Fibroblast of pulmonary artery (primary cell): ENCODE data around the gene RNF167.

Source experiments
- DNase-seq: peaks from one replicate; pipeline ENCODE4 v3.0.0-alpha.2; 2010; ENCODE audit warnings: low read depth
- H3K4me3 ChIP-seq: replicated peaks from 2 replicates; pipeline ENCODE4 v1.5.1; 2011; ENCODE audit warnings: low read depth, mild to moderate bottlenecking, control low read depth, low read length, moderate library complexity
- CTCF ChIP-seq: IDR thresholded peaks from 2 replicates; pipeline ENCODE4 v1.5.1; 2011; ENCODE audit warnings: mild to moderate bottlenecking, control low read depth, low read length, inconsistent platforms; ENCODE audit errors: missing control alignments

RNF167 gene

GRCh38 chr17:4950746-4951204 is 10.7 kb downstream of the RNF167 start, which contains the start of gene ENO3:
Gene ENO3 (plus strand): TSS chr17:4951119. CDS start chr17:4951830, 711 bp downstream.
- DNase-seq, result no peak
- peak within 1 kb of the TSS; percentile 40 for H3K4me3 ChIP-seq
- TF ChIP-seq CTCF, result no peak

GRCh38 chr17:4951486-4951885 is 11.4 kb downstream of the RNF167 start:
- DNase-seq, result no peak
- TF ChIP-seq CTCF, result no peak
- H3K4me3 ChIP-seq, result no peak overlapping the region

DNA sequence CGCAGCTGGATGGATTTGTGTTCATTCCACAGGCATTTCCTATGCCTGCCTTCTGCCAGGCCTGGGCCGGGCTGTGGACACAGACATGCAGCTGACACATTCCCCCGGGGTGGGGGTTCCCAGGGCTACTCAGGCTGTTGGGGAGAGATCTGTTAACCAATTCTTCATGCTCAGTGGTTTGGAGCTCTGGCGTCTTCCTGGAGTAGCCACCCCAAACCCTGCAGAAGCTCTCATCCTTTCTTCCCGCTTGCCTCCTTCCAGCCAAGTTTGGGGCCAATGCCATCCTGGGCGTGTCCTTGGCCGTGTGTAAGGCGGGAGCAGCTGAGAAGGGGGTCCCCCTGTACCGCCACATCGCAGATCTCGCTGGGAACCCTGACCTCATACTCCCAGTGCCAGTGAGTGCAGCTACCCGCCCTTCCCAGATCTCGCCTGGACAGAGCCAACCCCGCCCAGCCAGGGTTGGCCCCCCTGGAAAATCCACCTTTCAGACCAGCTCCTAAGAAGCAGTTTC is 13.4 kb downstream of the RNF167 start:
- H3K4me3 ChIP-seq, result no peak overlapping the region
- peak; percentile 36 for DNase-seq
- no peak for TF ChIP-seq CTCF

GRCh38 chr17:4955091-4955490 is 15.0 kb downstream of the RNF167 start:
- DNase-seq, result no peak
- H3K4me3 ChIP-seq, result no peak overlapping the region
- TF ChIP-seq CTCF, result no peak

DNA sequence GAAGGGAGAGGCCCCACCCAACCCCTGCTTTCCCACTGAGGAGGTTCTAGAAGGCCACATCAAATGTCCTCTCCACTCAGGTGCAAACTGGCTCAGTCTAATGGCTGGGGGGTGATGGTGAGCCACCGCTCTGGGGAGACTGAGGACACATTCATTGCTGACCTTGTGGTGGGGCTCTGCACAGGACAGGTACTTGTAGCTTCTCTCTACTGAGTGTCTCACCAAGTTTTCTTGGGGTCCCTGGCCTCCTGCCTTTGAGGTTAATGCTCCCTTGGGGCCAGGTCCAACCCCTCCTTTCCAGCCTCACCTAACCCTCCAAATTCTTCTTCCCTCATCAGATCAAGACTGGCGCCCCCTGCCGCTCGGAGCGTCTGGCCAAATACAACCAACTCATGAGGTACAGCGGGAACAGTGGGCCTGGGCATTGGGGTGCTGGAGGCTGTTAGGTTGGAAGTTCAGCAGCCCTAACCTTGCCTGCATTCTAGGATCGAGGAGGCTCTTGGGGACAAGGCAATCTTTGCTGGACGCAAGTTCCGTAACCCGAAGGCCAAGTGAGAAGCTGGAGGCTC is 16.5 kb downstream of the RNF167 start:
- DNase-seq, result no peak
- H3K4me3 ChIP-seq, result no peak overlapping the region
- peak; percentile 21 for TF ChIP-seq CTCF

DNA sequence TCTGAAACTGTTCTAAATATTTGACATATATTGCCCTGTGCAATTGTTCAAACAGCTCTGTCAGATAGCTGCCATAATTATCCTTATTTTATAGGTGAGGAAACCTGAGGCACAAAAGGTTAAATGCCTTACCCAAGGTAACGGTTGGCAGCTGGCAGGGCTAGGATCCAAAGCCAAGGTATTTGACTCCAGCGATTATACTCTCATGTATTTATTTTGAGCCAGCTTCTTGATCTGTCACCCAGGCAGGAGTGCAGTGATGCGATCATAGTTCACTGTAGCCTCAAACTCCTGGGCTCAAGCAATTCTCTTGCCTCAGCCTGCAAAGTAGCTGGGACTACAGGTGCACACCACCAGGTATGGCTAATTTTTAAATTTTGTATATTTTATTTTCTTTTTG is 18.0 kb downstream of the RNF167 start:
- no peak for TF ChIP-seq CTCF
- H3K4me3 ChIP-seq, result no peak overlapping the region
- DNase-seq, result no peak

DNA sequence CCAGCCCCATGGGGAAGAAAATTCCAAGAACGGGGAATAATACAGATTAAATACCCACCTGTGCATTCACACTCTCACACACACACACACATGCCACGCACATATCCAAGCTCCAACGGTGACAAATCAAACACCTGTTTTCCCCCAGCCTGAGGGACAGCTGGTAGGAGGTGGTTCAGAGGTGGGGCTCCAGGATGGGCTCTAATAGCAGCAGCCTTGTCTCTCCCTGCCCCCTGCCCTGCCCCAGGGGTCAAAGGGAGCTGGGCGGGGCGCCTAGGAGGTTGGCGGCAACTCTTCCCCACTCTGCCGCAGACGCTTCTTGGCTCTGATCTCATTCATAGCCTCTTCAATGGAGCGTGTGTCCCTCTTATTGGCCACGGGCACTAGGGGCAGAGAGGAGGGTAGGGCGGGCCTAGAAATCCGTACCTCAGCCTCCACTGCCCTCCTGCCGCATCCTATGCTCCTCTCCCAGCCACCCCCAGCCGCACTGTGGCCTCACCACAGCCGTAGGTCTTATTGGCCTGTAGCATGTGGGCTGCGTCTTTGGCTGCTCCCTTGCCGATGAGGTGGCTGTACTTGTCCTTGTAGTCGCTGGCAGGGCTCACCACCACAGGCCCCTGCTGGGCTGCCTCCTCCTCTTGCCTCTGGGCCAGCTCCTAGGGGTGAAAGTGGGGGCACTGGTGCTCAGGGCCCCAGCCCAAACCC is 19.3 kb downstream of the RNF167 start:
- H3K4me3 ChIP-seq, result no peak overlapping the region
- DNase-seq, result no peak
- no peak for TF ChIP-seq CTCF
